Measurements from ENCODE around the gene SFMBT1. TPM values are rescaled to one million over a fixed set of nuclear protein-coding genes. Genes with fewer than 3 reads are reported as not detected.

The SFMBT1 gene
- total RNA-seq, 1 donor from 2014 or later, result 9.8 TPM

DNA sequence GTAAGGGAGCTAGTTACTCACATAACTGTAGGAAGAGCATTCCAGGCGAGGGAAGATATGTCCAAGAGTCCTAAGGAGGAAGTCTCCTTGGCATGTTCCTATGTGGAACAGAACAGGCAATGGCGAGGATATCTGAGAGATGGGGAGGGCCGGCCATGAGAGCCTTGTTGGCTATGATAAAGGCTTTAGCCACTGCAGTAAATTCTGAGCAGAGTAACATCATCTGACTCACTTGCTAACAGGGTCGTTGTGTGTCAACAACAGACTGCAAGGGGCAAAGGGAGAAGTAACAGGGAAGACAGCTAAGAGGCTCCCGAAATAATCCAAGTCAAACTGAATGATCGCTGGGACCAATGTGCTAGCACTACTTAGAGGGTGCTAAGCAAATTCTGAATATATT lies 21.6 kb downstream of the SFMBT1 start:
- Mint-ChIP-seq H3K27me3 (no peaks in the 10 kb centered on the region), H3K4me1 (ENCODE audit: unreplicated experiment) (peaks cover 7% of the 10 kb centered on the region), H3K4me3 (no peak overlapping the region), H3K27ac (no peak overlapping the region), H3K36me3 (peaks cover 3% of the 10 kb centered on the region), H3K9me3 (peaks cover 6% of the 10 kb centered on the region)
- DNase-seq (ENCODE audit: extremely low spot score, unreplicated experiment), result no peak
- TF ChIP-seq, protein P1, sequence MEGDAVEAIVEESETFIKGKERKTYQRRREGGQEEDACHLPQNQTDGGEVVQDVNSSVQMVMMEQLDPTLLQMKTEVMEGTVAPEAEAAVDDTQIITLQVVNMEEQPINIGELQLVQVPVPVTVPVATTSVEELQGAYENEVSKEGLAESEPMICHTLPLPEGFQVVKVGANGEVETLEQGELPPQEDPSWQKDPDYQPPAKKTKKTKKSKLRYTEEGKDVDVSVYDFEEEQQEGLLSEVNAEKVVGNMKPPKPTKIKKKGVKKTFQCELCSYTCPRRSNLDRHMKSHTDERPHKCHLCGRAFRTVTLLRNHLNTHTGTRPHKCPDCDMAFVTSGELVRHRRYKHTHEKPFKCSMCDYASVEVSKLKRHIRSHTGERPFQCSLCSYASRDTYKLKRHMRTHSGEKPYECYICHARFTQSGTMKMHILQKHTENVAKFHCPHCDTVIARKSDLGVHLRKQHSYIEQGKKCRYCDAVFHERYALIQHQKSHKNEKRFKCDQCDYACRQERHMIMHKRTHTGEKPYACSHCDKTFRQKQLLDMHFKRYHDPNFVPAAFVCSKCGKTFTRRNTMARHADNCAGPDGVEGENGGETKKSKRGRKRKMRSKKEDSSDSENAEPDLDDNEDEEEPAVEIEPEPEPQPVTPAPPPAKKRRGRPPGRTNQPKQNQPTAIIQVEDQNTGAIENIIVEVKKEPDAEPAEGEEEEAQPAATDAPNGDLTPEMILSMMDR (conservative IDR thresholded peaks at IDR 0.05), result no peak

DNA sequence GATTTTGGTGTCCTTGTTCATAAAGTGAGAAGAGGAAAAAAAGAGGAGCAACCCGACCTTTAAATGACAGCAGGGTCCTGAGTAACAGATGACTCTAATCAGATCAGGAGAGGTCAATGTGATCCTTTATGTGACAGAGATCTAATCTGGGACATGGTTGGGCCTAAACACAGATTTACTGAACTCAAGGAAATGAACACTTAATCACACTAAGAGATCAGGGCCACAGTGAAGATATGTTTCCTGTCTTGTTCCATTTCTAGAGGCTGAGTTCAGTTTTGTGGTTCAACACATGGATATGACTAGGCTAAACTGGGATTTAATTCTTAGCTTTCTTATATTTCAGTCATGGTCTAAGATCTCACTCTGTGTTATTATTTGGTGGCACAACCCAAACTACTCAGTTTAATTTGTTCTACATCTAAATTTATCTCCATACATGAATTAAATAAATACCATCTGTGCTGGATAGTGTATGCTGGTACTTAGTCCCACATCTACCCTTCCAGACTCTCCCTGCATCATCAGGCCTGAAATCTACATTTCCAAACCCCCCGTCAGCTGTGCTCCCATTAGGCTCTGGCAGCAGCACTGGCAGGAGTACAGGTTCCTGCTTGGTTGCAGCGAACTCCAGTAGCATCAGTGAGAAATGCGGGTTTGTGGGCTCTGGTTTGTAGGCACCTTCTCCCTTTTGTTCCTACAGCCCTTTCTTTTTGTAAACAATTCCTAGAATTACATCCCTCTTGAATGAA lies 22.6 kb downstream of the SFMBT1 start:
- DNase-seq (ENCODE audit: extremely low spot score, unreplicated experiment), result no peak
- H3K4me1 Mint-ChIP-seq (ENCODE audit: unreplicated experiment), result peaks cover 13% of the 10 kb centered on the region
- H3K9me3 Mint-ChIP-seq, result peaks cover 6% of the 10 kb centered on the region
- peaks cover 3% of the 10 kb centered on the region for H3K36me3 Mint-ChIP-seq
- no peak overlapping the region for H3K27ac Mint-ChIP-seq
- TF ChIP-seq, protein P1 (conservative IDR thresholded peaks at IDR 0.05), result no peak
- H3K4me3 Mint-ChIP-seq, result no peak overlapping the region
- no peaks in the 10 kb centered on the region for H3K27me3 Mint-ChIP-seq

DNA sequence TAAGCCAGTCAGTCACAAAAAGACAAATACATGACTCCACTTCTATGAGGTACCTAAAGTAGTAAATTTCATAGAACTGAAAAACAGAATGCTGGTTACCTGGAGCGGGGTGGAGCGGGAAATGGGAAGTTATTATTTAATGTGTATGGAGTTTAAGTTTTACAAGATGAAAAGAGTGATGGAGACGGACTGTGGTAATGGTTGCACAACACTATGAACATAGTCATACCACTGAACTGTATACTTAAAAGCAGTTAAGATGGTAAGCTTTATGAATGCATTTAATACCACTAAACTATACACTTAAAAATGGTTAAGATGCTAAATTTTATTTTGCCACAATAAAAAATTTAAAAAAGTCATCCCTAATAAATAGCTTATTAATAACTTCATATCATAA lies 23.2 kb downstream of the SFMBT1 start:
- TF ChIP-seq, protein P1 (conservative IDR thresholded peaks at IDR 0.05), result no peak
- Mint-ChIP-seq H3K27ac (no peak overlapping the region), H3K9me3 (peaks cover 6% of the 10 kb centered on the region)

DNA sequence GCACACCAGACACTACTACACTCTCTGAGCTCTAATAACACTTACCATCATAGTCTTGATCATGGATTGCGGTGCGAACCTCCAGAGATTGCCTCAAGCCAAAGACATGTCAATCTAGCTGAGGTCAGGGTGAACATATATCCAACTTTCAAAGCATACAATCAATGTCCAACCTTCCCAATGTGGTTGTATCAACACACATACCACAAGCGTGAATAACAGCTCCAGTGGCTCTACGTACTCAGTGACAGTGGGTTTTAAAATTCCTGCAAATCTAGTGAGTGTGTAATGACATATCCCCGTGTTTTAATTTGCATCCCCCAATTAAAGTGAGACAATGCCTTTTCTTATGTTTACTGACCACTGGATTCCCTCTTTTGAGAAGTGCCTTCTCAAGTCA lies 29.6 kb downstream of the SFMBT1 start:
- no peak for DNase-seq (ENCODE audit: extremely low spot score, unreplicated experiment)
- Mint-ChIP-seq H3K36me3 (no peaks in the 10 kb centered on the region), H3K4me1 (ENCODE audit: unreplicated experiment) (peaks cover 6% of the 10 kb centered on the region), H3K9me3 (no peaks in the 10 kb centered on the region), H3K4me3 (no peak overlapping the region), H3K27me3 (no peaks in the 10 kb centered on the region), H3K27ac (no peak overlapping the region)
- TF ChIP-seq, protein P1 (conservative IDR thresholded peaks at IDR 0.05), result no peak

More for the DNA sequence above, 23.2 kb downstream of the SFMBT1 start:
- no peaks in the 10 kb centered on the region for H3K27me3 Mint-ChIP-seq
- peaks cover 13% of the 10 kb centered on the region for H3K4me1 Mint-ChIP-seq (ENCODE audit: unreplicated experiment)
- no peak for DNase-seq (ENCODE audit: extremely low spot score, unreplicated experiment)
- H3K4me3 Mint-ChIP-seq, result no peak overlapping the region
- peaks cover 3% of the 10 kb centered on the region for H3K36me3 Mint-ChIP-seq

DNA sequence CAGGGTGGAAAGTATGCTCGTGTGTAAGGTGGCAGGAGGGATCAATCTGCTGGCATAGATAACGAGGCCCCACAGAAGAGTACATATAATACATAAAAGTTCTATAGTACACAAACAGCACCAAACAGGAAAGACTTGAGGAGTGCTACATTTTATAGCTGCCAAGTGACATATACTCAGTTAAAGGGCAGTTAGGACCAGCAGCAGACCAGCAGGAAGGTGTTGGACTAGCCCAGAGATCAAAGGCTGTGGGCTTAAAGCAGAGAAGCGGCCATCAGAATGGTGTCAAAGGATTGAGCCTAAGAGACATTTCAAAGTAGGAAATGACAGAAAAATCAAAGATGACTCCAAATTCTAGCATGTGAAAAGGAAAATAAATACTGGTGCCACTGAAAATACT lies 34.5 kb downstream of the SFMBT1 start:
- no peak overlapping the region for H3K27ac Mint-ChIP-seq
- no peaks in the 10 kb centered on the region for H3K36me3 Mint-ChIP-seq
- DNase-seq (ENCODE audit: extremely low spot score, unreplicated experiment), result no peak
- peaks cover 6% of the 10 kb centered on the region for H3K4me1 Mint-ChIP-seq (ENCODE audit: unreplicated experiment)
- H3K27me3 Mint-ChIP-seq, result no peaks in the 10 kb centered on the region
- no peak overlapping the region for H3K4me3 Mint-ChIP-seq
- TF ChIP-seq, protein P1 (conservative IDR thresholded peaks at IDR 0.05), result no peak
- no peaks in the 10 kb centered on the region for H3K9me3 Mint-ChIP-seq

Measured in type B pancreatic cell (in vitro differentiated cells).